ENCODE results near the gene ZNF511.
"Not testable (repeated sequence)": the region's sequence is repeated elsewhere in the genome, so short reads cannot be mapped to it uniquely, and the experiment has no call there.

Gene ZNF511

GRCh38 chr10:133320852-133321422 lies 12.2 kb downstream of the ZNF511 start:
- DNase-seq, result not testable (repeated sequence)

DNA sequence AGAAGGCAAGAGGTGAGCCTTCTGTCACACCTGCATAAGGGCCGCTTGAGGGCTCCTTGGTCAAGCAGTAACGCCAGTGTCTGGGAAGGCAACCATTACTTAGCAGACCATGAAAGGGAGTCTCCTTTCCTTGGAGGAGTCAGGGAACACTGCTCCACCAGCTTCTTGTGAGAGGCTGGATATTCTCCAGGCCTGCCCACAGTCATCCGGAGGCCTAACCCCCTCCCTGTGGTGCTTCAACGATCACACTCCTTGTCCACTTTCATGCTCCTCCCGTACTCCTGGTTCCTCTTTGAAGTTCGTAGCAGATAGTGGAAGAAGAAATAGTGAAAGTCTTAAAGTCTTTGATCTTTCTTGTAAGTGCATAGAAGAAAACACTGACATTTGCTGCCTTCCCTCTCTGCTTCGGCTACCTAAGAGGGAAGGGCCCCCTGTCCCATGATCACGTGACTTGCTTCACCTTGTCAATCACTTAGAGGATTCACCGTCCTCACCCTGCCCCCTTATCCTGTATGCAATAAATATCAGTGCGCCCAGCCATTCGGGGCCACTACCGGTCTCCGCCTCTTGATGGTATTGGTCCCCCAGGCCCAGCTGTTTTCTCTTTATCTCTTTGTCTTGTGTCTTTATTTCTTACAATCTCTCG lies 13.5 kb downstream of the ZNF511 start:
- not testable (repeated sequence) for DNase-seq

DNA sequence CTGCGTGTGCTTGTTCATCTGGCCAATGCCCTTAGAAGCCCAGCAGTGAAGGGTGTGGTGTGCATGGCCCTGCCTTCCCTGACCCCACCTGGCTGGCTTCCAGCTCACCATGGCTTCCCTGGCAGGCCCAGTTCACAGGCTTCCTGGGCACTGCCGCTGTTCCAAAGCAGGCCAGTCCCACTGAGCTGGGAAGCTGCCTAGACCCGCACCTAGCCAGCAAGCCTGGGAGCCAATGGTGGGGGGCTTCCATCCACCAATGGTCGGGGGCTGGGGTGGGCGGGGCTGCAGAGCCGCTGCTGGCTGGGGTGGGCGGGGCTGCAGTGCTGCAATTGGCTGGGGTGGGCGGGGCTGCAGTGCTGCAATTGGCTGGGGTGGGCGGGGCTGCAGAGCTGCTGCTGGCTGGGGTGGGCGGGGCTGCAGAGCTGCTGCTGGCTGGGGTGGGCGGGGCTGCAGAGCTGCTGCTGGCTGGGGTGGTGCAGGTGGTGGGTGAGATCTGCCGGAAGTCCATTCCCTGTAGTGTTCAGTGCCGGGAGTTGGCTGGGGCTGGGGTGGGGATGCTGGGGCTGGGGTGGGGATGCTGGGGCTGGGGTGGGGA lies 15.6 kb downstream of the ZNF511 start:
- DNase-seq, result peak; percentile 45

- DNase-seq, result no peak
Observed at GRCh38 chr10:133324857-133325260, 16.1 kb downstream of the ZNF511 start.

- no peak for DNase-seq
Observed at GRCh38 chr10:133325440-133326222, 16.9 kb downstream of the ZNF511 start.

DNA sequence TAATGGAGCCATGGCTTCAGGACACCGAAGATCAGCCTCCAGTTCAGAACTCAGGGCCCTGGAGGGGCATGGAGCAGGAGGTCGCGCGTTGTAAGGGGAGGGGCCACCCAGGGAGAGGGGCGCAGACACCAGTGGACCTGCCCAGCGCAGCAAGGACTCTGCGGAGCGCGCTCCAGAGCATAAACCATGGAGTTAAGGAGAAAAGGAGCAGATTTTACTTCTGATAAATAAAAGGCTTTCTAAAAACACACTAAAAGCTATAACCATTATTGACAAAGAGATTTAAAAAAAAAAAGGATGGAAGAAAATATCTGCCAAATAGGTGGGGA lies 17.5 kb downstream of the ZNF511 start:
- DNase-seq, result no peak

DNA sequence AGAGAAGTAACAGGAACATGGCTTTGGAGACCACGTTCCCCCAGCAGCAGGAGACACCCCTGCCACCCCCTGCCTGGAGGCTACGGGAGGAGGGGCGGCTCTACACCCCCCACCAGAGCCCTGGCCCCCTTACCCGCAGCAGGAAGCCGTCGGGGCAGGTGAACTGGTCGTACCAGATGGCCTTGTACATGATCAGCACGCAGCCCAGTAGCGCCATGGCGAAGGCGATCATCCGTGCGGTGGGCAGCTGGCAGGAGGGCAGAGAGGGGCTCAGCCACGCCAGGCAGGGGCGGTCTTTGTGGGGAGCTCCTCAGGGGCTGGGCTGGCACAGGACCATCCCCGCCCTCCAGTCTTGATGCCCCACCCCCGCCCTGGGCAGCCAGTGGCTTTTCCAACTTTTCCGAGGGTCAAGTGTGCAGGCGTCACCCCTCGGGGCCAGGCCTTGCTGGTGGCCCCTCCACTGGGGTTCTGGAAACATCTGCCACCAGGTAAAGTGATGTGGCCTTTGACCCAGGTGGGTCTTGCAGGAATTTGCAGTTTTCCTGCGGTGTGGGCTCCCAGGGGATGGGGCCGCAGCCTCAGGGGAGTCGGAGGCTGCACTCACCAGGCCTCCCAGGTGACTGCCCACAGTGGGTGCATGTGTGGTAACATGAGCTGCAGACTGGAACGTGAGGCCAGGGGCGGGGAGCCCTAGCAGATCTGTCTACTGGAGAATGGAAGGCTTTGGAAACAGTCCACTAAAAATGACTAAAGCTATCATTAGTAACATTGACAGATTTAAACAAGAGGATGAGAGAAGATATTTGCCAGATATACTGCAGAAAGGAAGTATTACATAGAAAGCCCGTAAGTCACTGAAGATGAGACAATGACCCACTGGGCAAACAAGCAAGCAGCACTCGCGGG lies 18.3 kb downstream of the ZNF511 start:
- DNase-seq, result no peak

- no peak for DNase-seq
Observed at GRCh38 chr10:133327651-133328357, 19.1 kb downstream of the ZNF511 start.

DNA sequence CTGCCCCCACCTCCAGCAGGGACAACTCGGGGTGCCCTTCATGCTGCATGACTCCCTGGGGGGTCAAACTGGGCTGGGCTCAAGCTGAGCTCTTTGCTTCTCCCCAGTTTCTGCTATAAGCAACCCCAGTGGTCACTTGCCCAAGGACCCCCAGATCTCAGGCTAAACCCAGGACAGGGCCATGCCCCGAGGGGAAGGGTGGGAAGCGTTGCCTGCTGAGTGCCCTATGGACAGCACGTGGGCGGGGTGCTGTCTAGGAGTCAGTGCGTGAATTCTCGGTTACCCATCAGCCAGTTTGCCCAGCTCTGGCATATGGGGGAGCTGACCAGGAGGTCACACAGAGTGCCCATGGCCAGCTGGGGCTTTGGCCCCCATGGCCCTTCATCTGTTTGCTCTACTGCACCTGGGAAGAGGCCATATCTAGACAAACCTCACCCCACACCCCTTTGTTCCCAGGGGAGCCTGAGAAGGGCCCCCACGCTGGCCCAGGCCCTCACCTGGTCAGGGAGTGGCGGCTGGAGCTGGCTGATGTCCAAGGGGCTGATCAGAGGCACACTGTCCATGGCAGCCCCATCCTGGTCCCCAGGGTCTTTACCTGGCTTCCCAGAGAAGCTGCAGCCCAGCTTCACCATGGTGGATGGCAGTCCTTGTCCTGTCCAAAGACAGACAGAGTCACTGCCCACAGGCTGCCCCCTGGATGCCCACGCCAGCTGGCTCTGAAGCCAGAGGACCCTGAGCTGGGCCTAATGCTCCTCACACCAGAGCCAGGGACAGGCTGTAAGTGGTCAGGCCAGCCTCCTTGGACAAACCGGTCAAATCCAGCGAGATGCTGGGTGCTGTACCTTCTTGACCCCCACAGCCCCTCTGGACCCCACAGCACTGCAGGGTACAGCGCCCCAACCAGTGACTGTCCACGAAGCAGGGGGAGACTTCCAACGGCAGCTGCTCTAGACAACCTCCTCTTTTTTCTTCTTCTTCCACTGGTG lies 19.9 kb downstream of the ZNF511 start:
- DNase-seq, result no peak

- peak; percentile 39 for DNase-seq
Observed at GRCh38 chr10:133329491-133330202, 20.9 kb downstream of the ZNF511 start.

DNA sequence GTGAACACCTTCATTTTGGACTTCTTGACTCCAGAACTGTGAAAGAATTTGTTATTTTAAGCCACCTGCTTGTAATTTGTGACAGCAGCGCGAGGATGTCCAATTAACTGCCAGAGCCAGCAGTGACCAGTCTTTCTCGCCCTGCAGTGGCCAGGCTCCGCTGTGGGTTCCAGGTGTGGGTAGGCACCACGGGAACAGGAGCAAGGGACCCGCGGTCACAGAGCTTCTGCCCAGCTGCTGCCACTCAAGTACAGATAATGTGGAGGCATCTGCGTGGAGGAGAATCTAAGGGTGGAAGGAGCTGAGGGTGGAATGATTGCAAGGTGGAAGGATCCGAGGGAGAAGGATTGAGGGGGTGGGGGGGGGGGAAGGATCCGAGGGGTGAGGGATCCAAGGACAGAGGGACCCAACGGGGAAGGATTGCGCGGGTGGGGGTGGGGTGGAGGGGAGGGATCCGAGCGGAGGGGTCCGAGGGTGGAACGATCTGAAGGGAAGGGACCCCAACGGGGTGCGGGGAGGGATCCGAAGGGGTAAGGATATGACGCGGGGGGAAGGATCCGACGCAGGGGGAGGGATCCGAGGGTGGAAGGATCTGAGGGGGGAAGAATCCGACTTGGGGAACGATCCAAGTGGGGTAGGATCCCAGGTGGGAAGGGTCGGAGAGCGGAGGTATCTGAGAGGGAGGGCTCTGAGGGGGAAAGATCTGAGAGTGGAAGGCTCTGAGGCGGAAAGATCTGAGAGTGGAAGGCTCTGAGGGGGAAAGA lies 24.4 kb downstream of the ZNF511 start:
- no peak for DNase-seq

DNA sequence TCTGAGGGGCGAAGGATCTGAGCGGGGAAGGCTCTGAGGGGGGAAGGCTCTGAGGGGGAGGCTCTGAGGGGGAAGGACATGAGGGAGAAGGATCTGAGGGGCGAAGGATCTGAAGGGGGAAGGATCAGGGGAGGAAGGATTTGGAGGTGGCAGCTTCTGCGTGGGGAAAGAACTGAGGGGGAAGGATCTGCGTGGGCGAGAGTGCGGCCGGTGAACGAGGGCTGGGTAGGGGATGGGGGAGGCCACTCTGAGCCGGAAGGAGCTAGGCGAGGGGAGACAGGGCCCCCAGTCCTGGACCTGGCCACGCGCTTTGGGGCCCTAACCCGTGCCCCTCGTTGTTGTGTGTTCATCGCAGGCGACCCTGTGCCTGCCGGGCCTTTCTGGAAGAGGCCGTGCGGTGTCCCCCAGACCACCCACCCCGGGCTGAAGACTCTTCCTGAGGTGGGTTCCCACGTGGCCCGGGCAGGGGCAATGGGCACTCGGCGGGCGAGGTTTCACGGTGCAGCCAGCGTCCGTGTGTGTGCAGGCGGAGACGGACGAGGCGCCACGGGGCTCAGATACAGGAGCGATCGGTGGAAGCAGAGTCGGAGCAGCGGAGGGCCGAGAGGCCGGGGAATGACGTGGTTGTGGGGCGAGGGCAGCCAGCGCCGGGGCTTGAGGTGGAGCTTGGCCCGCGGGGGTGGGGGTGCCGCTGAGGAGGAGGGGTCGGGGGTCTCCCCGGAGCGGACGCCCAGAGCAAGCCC lies 26.0 kb downstream of the ZNF511 start:
- DNase-seq, result no peak

- DNase-seq, result no peak
Observed at GRCh38 chr10:133335246-133336117, 26.8 kb downstream of the ZNF511 start.

DNA sequence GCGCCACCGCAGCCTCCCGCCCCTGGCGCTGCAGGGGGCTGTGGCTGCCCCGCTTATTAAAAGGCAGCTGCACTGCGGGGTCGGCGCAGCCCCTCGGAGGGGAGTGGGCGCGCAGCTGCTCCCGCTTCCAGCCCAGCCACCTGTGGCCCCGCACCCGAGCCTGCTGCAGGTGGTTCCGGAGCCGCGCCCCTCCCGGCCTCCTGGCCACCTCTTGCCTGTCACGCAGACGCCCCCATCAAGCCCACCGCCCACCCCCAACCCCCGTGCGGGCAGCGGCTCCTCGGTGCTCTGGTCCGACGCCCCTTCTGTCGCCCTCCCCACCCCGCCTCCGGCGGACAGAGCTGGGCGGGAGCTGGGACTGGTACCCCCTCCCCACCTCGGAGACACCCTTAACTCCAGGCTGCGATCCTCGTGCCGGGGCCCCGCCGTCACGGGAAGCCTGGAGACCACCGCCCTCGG lies 27.4 kb downstream of the ZNF511 start:
- DNase-seq, result no peak

- no peak for DNase-seq
Observed at GRCh38 chr10:133336577-133337369, 28.1 kb downstream of the ZNF511 start, which contains the start of gene CALY. TSS of gene CALY (minus strand) at chr10:133336896. CDS start at chr10:133328989, 7,907 bp downstream.

GRCh38 chr10:133337370-133337725 lies 28.6 kb downstream of the ZNF511 start:
- DNase-seq, result no peak

All from DMS79 (cell line).